GM12872 (cell line): ENCODE measurements around the gene AMY1A.
"Not testable (repeated sequence)": the region's sequence is repeated elsewhere in the genome, so short reads cannot be mapped to it uniquely, and the experiment has no call there.

Experiments
- CTCF ChIP-seq: IDR thresholded peaks from 3 replicates; pipeline ENCODE4 v1.5.1; 2011; ENCODE audit warnings: low read depth, mild to moderate bottlenecking, low read length, moderate library complexity; ENCODE audit not compliant: insufficient read depth

The AMY1A gene

DNA sequence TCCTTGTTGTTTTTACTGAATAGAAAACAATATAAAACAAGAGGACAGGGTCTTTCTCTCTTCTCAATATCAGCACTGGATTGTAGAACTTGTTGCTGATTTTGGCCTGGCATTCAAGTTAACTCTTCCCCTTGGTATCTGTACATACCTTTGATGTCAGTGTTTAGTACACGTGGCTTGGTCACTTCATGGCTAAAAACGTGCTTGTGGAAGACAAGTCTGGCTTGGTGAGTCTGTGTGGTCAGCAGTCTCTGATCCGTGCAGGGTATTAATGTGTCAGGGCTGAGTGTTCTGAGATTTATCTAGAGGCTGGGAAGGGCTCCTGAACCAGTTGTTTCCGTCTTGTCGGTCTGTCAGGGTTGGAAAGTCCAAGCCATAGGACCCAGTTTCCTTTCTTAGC, at the start of gene AMY1A:
TSS of gene AMY1A (plus strand) at position 301 of the 400 bp plus-strand sequence. CDS start 571 bp downstream, outside the sequence.
- TF ChIP-seq CTCF: not testable (repeated sequence)

DNA sequence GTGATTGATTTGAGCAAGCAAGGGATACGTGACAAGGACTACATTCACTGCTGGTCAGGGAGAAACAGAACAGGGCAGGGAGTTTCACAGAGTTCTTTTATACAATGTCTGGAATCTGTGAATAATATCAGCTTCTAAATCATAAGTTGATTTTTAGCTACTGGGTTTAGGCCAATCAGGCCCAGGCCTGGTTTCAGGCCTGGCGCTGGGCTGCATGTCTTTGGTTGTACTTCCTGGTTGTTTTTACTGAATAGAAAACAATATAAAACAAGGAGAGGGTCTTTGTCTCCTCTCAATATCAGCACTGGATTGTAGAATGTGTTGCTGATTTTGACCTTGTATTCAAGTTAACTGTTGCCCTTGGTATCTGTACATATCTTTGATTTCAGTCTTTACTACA, 39.2 kb upstream of the AMY1A start:
- TF ChIP-seq CTCF: no peak

- TF ChIP-seq CTCF: not testable (repeated sequence)
Measured at GRCh38 chr1:103616994-103617477, 38.5 kb upstream of the AMY1A start, which contains the start of gene AMY2A. TSS of gene AMY2A (plus strand) at chr1:103617427. CDS start at chr1:103617441, 14 bp downstream.

DNA sequence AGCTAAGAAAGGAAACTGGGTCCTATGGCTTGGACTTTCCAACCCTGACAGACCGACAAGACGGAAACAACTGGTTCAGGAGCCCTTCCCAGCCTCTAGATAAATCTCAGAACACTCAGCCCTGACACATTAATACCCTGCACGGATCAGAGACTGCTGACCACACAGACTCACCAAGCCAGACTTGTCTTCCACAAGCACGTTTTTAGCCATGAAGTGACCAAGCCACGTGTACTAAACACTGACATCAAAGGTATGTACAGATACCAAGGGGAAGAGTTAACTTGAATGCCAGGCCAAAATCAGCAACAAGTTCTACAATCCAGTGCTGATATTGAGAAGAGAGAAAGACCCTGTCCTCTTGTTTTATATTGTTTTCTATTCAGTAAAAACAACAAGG, 40.5 kb downstream of the AMY1A start, which contains the start of gene AMY1B:
TSS of gene AMY1B (minus strand) at position 101 of the 400 bp plus-strand sequence. CDS start 571 bp downstream, outside the sequence.
- TF ChIP-seq CTCF: not testable (repeated sequence)
